Heart left ventricle (tissue), 16 donors: ENCODE data around the gene TDP1. TPM values are rescaled to one million over a fixed set of nuclear protein-coding genes. Genes with fewer than 3 reads are reported as not detected.

Experiments
- ATAC-seq, 4 donors: fragments of 200-7000 bp; cut with Tn5 transposase; one replicate each; pipeline ENCODE4 v1.9.1; 2020 to 2022; ENCODE audit warnings: moderate library complexity in 4 of 4, mild to moderate bottlenecking in 3 of 4, moderate number of reproducible peaks in 1 of 4
- DNase-seq, 5 donors: peaks; one replicate each; pipeline ENCODE4 v3.0.0-alpha.2; 2020
- H3K27ac ChIP-seq, 12 donors: fragments of 200-600 bp; sonication (generic) in 4 of 12; one replicate each; pipeline versions ENCODE4 v1.5.0 to v1.8.0; 2016 to 2022; ENCODE audit warnings: mild to moderate bottlenecking in 2 of 12
- H3K27me3 ChIP-seq, 9 donors: fragments of 200-600 bp; sonication (generic) in 2 of 9; one replicate each; pipeline versions ENCODE4 v1.5.1 to v1.8.0; 2016 to 2022; ENCODE audit warnings: mild to moderate bottlenecking in 3 of 9
- H3K36me3 ChIP-seq, 9 donors: fragments of 200-600 bp; sonication (generic) in 2 of 9; one replicate each; pipeline versions ENCODE4 v1.5.0 to v1.8.0; 2018 to 2022; ENCODE audit warnings: mild to moderate bottlenecking in 2 of 9
- H3K4me1 ChIP-seq, 12 donors: fragments of 200-600 bp; sonication (generic) in 4 of 12; one replicate each; pipeline versions ENCODE4 v1.5.0 to v1.8.0; 2016 to 2022; ENCODE audit warnings: mild to moderate bottlenecking in 3 of 12
- H3K4me3 ChIP-seq, 12 donors: fragments of 200-600 bp; sonication (generic) in 4 of 12; one replicate each; pipeline versions ENCODE4 v1.5.0 to v1.8.0; 2017 to 2022; ENCODE audit warnings: mild to moderate bottlenecking in 9 of 12, moderate library complexity in 4 of 12
- H3K9me3 ChIP-seq, 12 donors: fragments of 200-600 bp; sonication (generic) in 4 of 12; one replicate each; pipeline versions ENCODE4 v1.5.0 to v1.8.0; 2016 to 2022; ENCODE audit warnings: mild to moderate bottlenecking in 1 of 12
- POLR2A ChIP-seq, 2 donors: fragments of 450-650 bp; IDR thresholded peaks; one replicate each; pipeline ENCODE4 v1.6.1; 2017; ENCODE audit warnings: antibody characterized with exemption in 2 of 2, mild to moderate bottlenecking in 2 of 2, moderate library complexity in 2 of 2
- WGBS, 4 donors: extraction: QIAGEN DNeasy Blood & Tissue Kit in 2 of 4; methylation state at CpG; one replicate each; pipeline versions ENCODE4 v1.1.5 to v1.1.7; 2013 to 2018; 5-methylcytosine and 5-hydroxymethylcytosine counted together
- intact Hi-C, 10 donors: fragments of 100-400 bp; cut with DNase I; formaldehyde crosslinking; loops; one replicate each; pipeline versions ENCODE4 v1.11.1 to v1.14.2; 2022
- long read RNA-seq, 3 donors: library from polyadenylated mRNA; unstranded; transcript quantifications; one replicate each; pipeline ENCODE4 v2.0.0, GENCODE V29; 2020 to 2021
- polyA plus RNA-seq, 2 donors: library from polyadenylated mRNA; stranded (reverse); fragments of 200-250 nt; gene quantifications; one replicate each; pipeline ENCODE4 v1.2.3, GENCODE V29; 2013
- total RNA-seq, 9 donors: library from RNA; depleted of rRNA in 2 of 9; stranded (reverse); fragments of >200 nt in 2 of 9; fragmentation: NEBNext Ultra II Directional in 3 of 9; extraction: Animal tissue kit (Norgen Biotek cat#: 25700) in 3 of 9; gene quantifications; one replicate each; pipeline versions ENCODE4 v1.1.0 to v1.2.4, GENCODE V29; 2016 to 2023
- TF ChIP-seq, protein P1 (sequence below), 12 donors: fragments of 200-600 bp; sonication (generic) in 4 of 12; IDR thresholded peaks; one replicate each; pipeline versions ENCODE4 v1.5.0 to v1.8.0; 2018 to 2022; ENCODE audit warnings: antibody characterized with exemption in 12 of 12, mild to moderate bottlenecking in 5 of 12
- donor health status: ischemic (EF 13 %, LVEDD 7.1; RV severe dilation, severe dysfunction).
- donor health status: healthy with polysubstance abuse.
- donor health status: DM: no; HTN: yes; CAD: no.
- donor health status: DM: no; HTN: no; CAD: no.
- donor health status: ischemic (EF 25% LVEDD 6.9; RV normal size, moderate dysfunction).
- donor health status: ischemic (EF 25% LVEDD 5.7; RV mildly dilated, moderate dysfunction).
- donor health status: healthy.
- donor health status: DM: yes; HTN: yes; CAD: no.
- donor health status: ischemic (EF 35%, LVEDD 5.7; RV mildly dilated, moderate dysfunction).
- donor health status: nonischemic (EF 11% LVEDD 7.7; RV severe dilation, severe dysfunction).
- donor health status: DM: yes; HTN: yes; CAD: no.
- donor health status: PGD.
- donor health status: ischemic (EF 29% LVEDD 5.4; RV normal size, mild dysfunction).
- donor health status: nonischemic (EF 23%, LVEDD 6.1; RV moderate dilation, normal function).

Gene TDP1
- 1 to 10 TPM; 1.1 to 9.0 (median 4.1) TPM for total RNA-seq
- polyA plus RNA-seq = 1 to 10 TPM; 1.0 to 5.5 TPM
- long read RNA-seq, donor 1, partial matches to known transcripts = 1 of 1 reads
- long read RNA-seq, donor 1, other reads (novel, unspliced or antisense) = 0 of 1 reads
- long read RNA-seq, donor 2, transcript TDP1-203 (16 exons, 2,068 nt) = major isoform, 5 of 11 reads
- long read RNA-seq, donor 2, partial matches to known transcripts = 4 of 11 reads
- long read RNA-seq, donor 2, other reads (novel, unspliced or antisense) = 1 of 11 reads
- long read RNA-seq, donor 3, transcript TDP1-203 (16 exons, 2,068 nt) = major isoform, 5 of 10 reads
- long read RNA-seq, donor 3, partial matches to known transcripts = 4 of 10 reads
- long read RNA-seq, donor 3, other reads (novel, unspliced or antisense) = 1 of 10 reads

DNA sequence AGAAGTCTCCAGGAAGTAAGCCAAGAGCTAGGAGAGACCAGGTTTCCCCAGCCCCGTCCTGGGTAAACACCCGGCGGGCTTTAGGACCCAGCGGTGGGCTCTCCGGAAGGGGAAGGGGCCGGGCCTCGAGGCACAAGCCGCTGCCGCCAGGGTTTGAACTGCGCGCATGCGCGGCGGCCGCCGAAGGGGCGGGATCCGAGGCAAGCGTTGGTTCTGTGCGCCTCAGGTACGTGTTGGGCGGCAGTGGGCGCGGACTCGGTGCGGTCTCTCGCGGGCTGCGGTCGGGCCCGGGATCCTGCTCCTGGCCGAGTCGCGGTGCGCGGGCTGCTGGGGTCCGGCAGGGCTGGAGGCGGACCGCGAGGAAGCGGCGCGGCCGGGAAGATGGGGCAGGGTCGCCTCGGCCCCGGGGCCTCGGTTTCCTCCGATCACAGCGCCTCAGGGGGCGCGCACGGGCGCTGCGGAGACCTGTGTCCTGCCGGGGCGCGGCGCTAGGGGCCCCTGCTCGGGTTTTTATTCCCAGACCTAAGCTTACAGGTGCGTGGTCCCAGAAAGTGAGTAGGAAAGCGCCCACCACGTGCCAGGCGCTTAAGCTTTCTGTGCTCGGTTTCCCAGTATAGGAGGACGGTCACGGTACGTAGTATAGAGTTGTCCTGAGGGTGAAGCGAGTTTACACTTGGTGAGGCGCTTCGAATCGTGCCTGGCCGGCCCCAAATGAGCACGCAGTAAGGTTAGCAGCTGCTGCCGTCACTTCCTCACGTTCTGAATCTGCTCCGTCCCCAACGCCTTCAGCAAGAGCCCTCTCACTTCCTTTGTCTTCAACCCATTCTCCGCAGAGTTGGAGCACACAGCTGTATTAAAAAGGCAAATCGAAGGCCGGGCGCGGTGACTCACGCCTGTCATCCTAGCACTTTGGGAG, at the start of gene TDP1:
TSS of gene TDP1 (plus strand) at position 183 of the 916 bp plus-strand sequence. CDS start 7,188 bp downstream, outside the sequence.
- Histone ChIP-seq H3K9me3 (no peaks in the 10 kb centered on the region), H3K27me3 (no peaks in the 10 kb centered on the region), H3K4me1 (peaks cover 4 to 27% (median 15%) of the 10 kb centered on the region in 12 donors), H3K27ac (peak within 1 kb of the TSS; percentile 1 to 92 (median 80)), H3K4me3 (peak within 1 kb of the TSS; percentile 63 to 98 (median 92)), H3K36me3 (peaks cover 0 to 13% (median 0%) of the 10 kb centered on the region in 9 donors)
- DNase-seq (peak; percentile 95 to 98 (median 95)), ATAC-seq (peak; percentile 92 to 93 (median 93))
- TF ChIP-seq, protein P1, sequence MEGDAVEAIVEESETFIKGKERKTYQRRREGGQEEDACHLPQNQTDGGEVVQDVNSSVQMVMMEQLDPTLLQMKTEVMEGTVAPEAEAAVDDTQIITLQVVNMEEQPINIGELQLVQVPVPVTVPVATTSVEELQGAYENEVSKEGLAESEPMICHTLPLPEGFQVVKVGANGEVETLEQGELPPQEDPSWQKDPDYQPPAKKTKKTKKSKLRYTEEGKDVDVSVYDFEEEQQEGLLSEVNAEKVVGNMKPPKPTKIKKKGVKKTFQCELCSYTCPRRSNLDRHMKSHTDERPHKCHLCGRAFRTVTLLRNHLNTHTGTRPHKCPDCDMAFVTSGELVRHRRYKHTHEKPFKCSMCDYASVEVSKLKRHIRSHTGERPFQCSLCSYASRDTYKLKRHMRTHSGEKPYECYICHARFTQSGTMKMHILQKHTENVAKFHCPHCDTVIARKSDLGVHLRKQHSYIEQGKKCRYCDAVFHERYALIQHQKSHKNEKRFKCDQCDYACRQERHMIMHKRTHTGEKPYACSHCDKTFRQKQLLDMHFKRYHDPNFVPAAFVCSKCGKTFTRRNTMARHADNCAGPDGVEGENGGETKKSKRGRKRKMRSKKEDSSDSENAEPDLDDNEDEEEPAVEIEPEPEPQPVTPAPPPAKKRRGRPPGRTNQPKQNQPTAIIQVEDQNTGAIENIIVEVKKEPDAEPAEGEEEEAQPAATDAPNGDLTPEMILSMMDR (IDR thresholded peaks at IDR 0.05) = no peak
- peak in 1 of 2 donors; percentile 73 for TF ChIP-seq POLR2A (IDR thresholded peaks at IDR 0.05)
- 0 to 3% (median 0%) methylated on average over 11 to 84 of the region's 84 CpGs for WGBS, 4 donors
- intact Hi-C loops = no loop called here

DNA sequence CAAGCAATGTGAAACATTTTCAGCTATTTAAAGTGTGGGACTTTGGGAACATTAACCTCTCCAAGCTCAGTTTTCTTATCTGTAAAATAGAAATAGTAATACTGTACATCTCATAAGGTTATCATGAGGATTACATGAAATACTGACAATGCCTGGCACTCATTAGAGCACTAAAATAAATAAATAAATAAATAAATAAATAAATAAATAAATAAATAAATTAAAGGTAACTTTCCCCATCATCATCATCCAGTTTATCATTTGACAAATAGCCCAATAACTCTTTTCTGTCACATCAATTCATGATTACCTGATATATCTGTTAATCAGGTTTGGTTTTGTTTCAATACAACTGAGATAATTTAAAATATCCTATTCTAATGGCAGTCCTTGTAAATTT, 49.7 kb upstream of the TDP1 start:
- no peaks in the 10 kb centered on the region for H3K36me3 ChIP-seq
- H3K27me3 ChIP-seq = no peaks in the 10 kb centered on the region
- H3K4me1 ChIP-seq = peaks cover 0 to 10% (median 0%) of the 10 kb centered on the region in 12 donors
- DNase-seq (no peak), ATAC-seq (no peak)
- no peak overlapping the region for H3K27ac ChIP-seq
- TF ChIP-seq, protein P1 (IDR thresholded peaks at IDR 0.05) = no peak
- no peak for TF ChIP-seq POLR2A (IDR thresholded peaks at IDR 0.05)
- intact Hi-C loops = no loop called here
- no peaks in the 10 kb centered on the region for H3K9me3 ChIP-seq
- no peak overlapping the region for H3K4me3 ChIP-seq

DNA sequence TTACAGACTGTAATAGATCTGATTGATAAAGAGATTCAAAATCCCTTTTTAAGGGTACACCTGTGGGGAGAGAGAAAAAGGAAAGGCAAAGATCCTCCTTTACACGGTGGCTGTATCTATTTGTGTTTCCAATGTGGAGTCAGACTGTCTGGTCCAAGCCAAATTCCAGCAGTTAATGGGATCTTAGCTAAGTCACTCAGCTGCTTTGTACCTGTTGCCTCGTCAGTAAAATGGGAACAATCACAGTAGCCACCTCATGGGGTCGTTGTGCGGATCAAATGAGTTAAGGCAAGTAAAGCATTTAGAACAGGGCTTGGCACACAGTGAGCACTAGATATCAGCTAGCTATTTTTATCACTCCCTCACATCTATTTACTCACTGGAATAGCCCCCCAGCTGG, 48.1 kb upstream of the TDP1 start:
- Histone ChIP-seq H3K27ac (no peak overlapping the region), H3K36me3 (no peaks in the 10 kb centered on the region), H3K4me3 (no peak overlapping the region), H3K27me3 (no peaks in the 10 kb centered on the region), H3K9me3 (no peaks in the 10 kb centered on the region), H3K4me1 (peaks cover 0 to 18% (median 0%) of the 10 kb centered on the region in 12 donors)
- no peak for ATAC-seq
- no peak for TF ChIP-seq POLR2A (IDR thresholded peaks at IDR 0.05)
- TF ChIP-seq, protein P1 (IDR thresholded peaks at IDR 0.05) = no peak
- no peak for DNase-seq
- 83 to 89% (median 84%) methylated on average over 4 of the region's 4 CpGs for WGBS, 4 donors
- intact Hi-C loops = no loop called here
